SK-N-SH treated with all-trans-retinoic acid at 6 μM for 48 hours (cell line): ENCODE measurements around the gene TMEM161A.

Experiments
- ARNTL ChIP-seq: fragments of 450-650 bp; formaldehyde crosslinking; IDR thresholded peaks from 2 replicates; pipeline ENCODE4 v1.5.0; 2020; ENCODE audit warnings: low read depth, mild to moderate bottlenecking, moderate library complexity, borderline replicate concordance
- CREB5 ChIP-seq: fragments of 250-450 bp; sonication (Bioruptor Pico); IDR thresholded peaks from 2 replicates; pipeline ENCODE4 v1.5.1; 2020; ENCODE audit warnings: low read depth, mild to moderate bottlenecking, moderate library complexity
- CSDC2 ChIP-seq: fragments of 250-450 bp; sonication (Bioruptor Pico); IDR thresholded peaks from 2 replicates; pipeline ENCODE4 v1.5.0; 2020; ENCODE audit warnings: mild to moderate bottlenecking, moderate library complexity
- CSRNP3 ChIP-seq: fragments of 250-450 bp; sonication (Bioruptor Pico); IDR thresholded peaks from 2 replicates; pipeline ENCODE4 v1.5.1; 2021; ENCODE audit warnings: mild to moderate bottlenecking, moderate library complexity
- OSR1 ChIP-seq: fragments of 250-450 bp; sonication (Bioruptor Pico); IDR thresholded peaks from 2 replicates; pipeline ENCODE4 v1.8.0; 2022; ENCODE audit warnings: moderate library complexity, mild to moderate bottlenecking, inconsistent platforms
- PPARA ChIP-seq: fragments of 250-450 bp; sonication (Bioruptor Pico); IDR thresholded peaks from 2 replicates; pipeline ENCODE4 v1.5.0; 2020; ENCODE audit warnings: mild to moderate bottlenecking, borderline replicate concordance
- RARB ChIP-seq: fragments of 250-450 bp; sonication (Bioruptor Pico); IDR thresholded peaks from 2 replicates; pipeline ENCODE4 v1.8.0; 2021; ENCODE audit warnings: mild to moderate bottlenecking, moderate library complexity
- ZFP3 ChIP-seq: fragments of 250-450 bp; sonication (Bioruptor Pico); IDR thresholded peaks from 2 replicates; pipeline ENCODE4 v1.5.0; 2020; ENCODE audit warnings: mild to moderate bottlenecking, moderate library complexity
- ZFP30 ChIP-seq: fragments of 450-650 bp; formaldehyde crosslinking; IDR thresholded peaks from 2 replicates; pipeline ENCODE4 v1.5.0; 2022; ENCODE audit warnings: mild to moderate bottlenecking, moderate library complexity
- ZNF8 ChIP-seq: fragments of 450-650 bp; formaldehyde crosslinking; IDR thresholded peaks from 2 replicates; pipeline ENCODE4 v1.5.0; 2020; ENCODE audit warnings: mild to moderate bottlenecking, moderate library complexity

- TF ChIP-seq CSDC2 (CRISPR knock-in tag): no peak
- no peak for TF ChIP-seq OSR1 (CRISPR knock-in tag)
- no peak for TF ChIP-seq ZNF8
- TF ChIP-seq CSRNP3 (CRISPR knock-in tag): no peak
- no peak for TF ChIP-seq CREB5 (CRISPR knock-in tag)
- no peak for TF ChIP-seq RARB
- TF ChIP-seq PPARA: no peak
- no peak for TF ChIP-seq ZFP3 (CRISPR knock-in tag)
- no peak for TF ChIP-seq ARNTL (CRISPR knock-in tag)
- no peak for TF ChIP-seq ZFP30 (CRISPR knock-in tag)
Observed at GRCh38 chr19:19095691-19096090, 42.6 kb downstream of the TMEM161A start.
